ENCODE results near the gene ANO8.

- no peak for TF ChIP-seq CTCF (conservative IDR thresholded peaks at IDR 0.05; ENCODE audit: low read depth, low read length)
- TF ChIP-seq EZH2 (IDR thresholded peaks at IDR 0.05; ENCODE audit: borderline replicate concordance, low read depth, low read length, poor library complexity, severe bottlenecking) = no peak
Observed at GRCh38 chr19:17294051-17294891, 40.4 kb downstream of the ANO8 start.
